HG03025 (cell line): ENCODE results near the gene NIPSNAP3A.
A peak's percentile ranks its signal among the peaks of the same experiment; 100 is the strongest.
"Not testable (repeated sequence)": the region's sequence is repeated elsewhere in the genome, so short reads cannot be mapped to it uniquely, and the experiment has no call there.

Source experiments
- ATAC-seq: cut with Tn5 transposase; IDR thresholded peaks from one replicate; pipeline ENCODE4 v1.9.1; 2021; ENCODE audit warnings: mild to moderate bottlenecking, moderate library complexity; ENCODE audit not compliant: unreplicated experiment, low FRiP score

The NIPSNAP3A gene

GRCh38 chr9:104747565-104748358 lies at the start of gene NIPSNAP3A:
Gene NIPSNAP3A, plus strand, starts transcription at chr9:104747683. Its CDS starts 110 bp downstream, at chr9:104747793.
- peak; percentile 92 for ATAC-seq

GRCh38 chr9:104700306-104700705 lies 47.2 kb upstream of the NIPSNAP3A start:
- ATAC-seq: no peak

- ATAC-seq: not testable (repeated sequence)
Measured at GRCh38 chr9:104708737-104709136, 38.7 kb upstream of the NIPSNAP3A start.

- no peak for ATAC-seq
Measured at GRCh38 chr9:104711604-104712003, 35.9 kb upstream of the NIPSNAP3A start.

- ATAC-seq: no peak
Measured at GRCh38 chr9:104725014-104725413, 22.5 kb upstream of the NIPSNAP3A start.

- no peak for ATAC-seq
Measured at GRCh38 chr9:104738452-104738851, 9.0 kb upstream of the NIPSNAP3A start.

- ATAC-seq: no peak
Measured at GRCh38 chr9:104740621-104741020, 6.9 kb upstream of the NIPSNAP3A start.

- peak; percentile 38 for ATAC-seq
Measured at GRCh38 chr9:104743376-104743985, 4.0 kb upstream of the NIPSNAP3A start.

GRCh38 chr9:104745852-104746251 lies 1.6 kb upstream of the NIPSNAP3A start:
- no peak for ATAC-seq

GRCh38 chr9:104746285-104746684 lies 1.2 kb upstream of the NIPSNAP3A start:
- no peak for ATAC-seq

GRCh38 chr9:104746798-104747197 lies 685 bp upstream of the NIPSNAP3A start:
- no peak for ATAC-seq

GRCh38 chr9:104747245-104747564 lies 278 bp upstream of the NIPSNAP3A start:
- no peak for ATAC-seq

- no peak for ATAC-seq
Measured at GRCh38 chr9:104748359-104749031, 1.0 kb downstream of the NIPSNAP3A start.

- no peak for ATAC-seq
Measured at GRCh38 chr9:104750185-104750767, 2.8 kb downstream of the NIPSNAP3A start.

- ATAC-seq: no peak
Measured at GRCh38 chr9:104758974-104759373, 11.5 kb downstream of the NIPSNAP3A start.

GRCh38 chr9:104765138-104765537 lies 17.7 kb downstream of the NIPSNAP3A start:
- ATAC-seq: no peak

GRCh38 chr9:104766025-104766424 lies 18.5 kb downstream of the NIPSNAP3A start:
- no peak for ATAC-seq

GRCh38 chr9:104767507-104767906 lies 20.0 kb downstream of the NIPSNAP3A start:
- ATAC-seq: no peak

GRCh38 chr9:104769029-104769428 lies 21.5 kb downstream of the NIPSNAP3A start:
- not testable (repeated sequence) for ATAC-seq

GRCh38 chr9:104769655-104770054 lies 22.2 kb downstream of the NIPSNAP3A start:
- ATAC-seq: no peak
